T-cell (primary cell): ENCODE measurements around the gene PRICKLE2. TPM values are rescaled to one million over a fixed set of nuclear protein-coding genes. Genes with fewer than 3 reads are reported as not detected.

Experiments
- ATAC-seq, 4 experiments: fragments of 200-7000 bp in 3 of 4; fragments of 150-1000 bp in 1 of 4; cut with Tn5 transposase; replicated peaks in 1 of 4; 1 replicate in 3 of 4; 2 replicates in 1 of 4; pipeline ENCODE4 v1.10.0; 2021; ENCODE audit warnings: moderate library complexity in 3 of 4, mild to moderate bottlenecking in 2 of 4, moderate number of reproducible peaks in 1 of 4
- CTCF ChIA-PET, 2 donors: fragments of 300-600 bp; sonication (Branson Sonifier 250); formaldehyde crosslinking; loops; one replicate each; lab custom pipeline; 2022; ENCODE audit warnings: antibody characterized with exemption in 2 of 2; lab: Charles Lee
- POLR2A ChIA-PET, 2 donors: fragments of 300-600 bp; sonication (Branson Sonifier 250); formaldehyde crosslinking; loops; one replicate each; lab custom pipeline; 2022; ENCODE audit warnings: antibody characterized with exemption in 2 of 2; lab: Charles Lee
- DNase-seq, 35 experiments: peaks; one replicate each; pipeline versions ENCODE4 v3.0.0 to v3.0.0-alpha.2; 2013 to 2023
- H3K27ac ChIP-seq: one replicate; pipeline ENCODE4 v1.5.1; 2013; ENCODE audit warnings: low read length
- H3K27me3 ChIP-seq, 2 experiments: replicated peaks in 1 of 2; 1 replicate in 1 of 2; 2 replicates in 1 of 2; pipeline versions ENCODE4 v1.6.1 to v1.7.0; 2013; ENCODE audit warnings: low read length in 1 of 2, mixed read lengths in 1 of 2; ENCODE audit not compliant: control insufficient read depth in 2 of 2, insufficient read depth in 2 of 2; ENCODE audit errors: extremely low read depth in 1 of 2
- H3K36me3 ChIP-seq, 2 donors: 1 replicate in 1 of 2; 2 replicates in 1 of 2; pipeline versions ENCODE4 v1.6.1 to v1.7.0; 2013; ENCODE audit warnings: low read length in 1 of 2; ENCODE audit not compliant: control insufficient read depth in 2 of 2, insufficient read depth in 1 of 2; ENCODE audit errors: extremely low read depth in 1 of 2
- H3K4me1 ChIP-seq, 2 experiments: 1 replicate in 1 of 2; 2 replicates in 1 of 2; pipeline versions ENCODE4 v1.6.1 to v1.7.0; 2013; ENCODE audit warnings: low read length in 2 of 2, mixed read lengths in 1 of 2; ENCODE audit not compliant: insufficient read depth in 2 of 2, control insufficient read depth in 1 of 2; ENCODE audit errors: extremely low read depth in 1 of 2
- H3K4me3 ChIP-seq, 2 donors: 1 replicate in 1 of 2; 2 replicates in 1 of 2; pipeline versions ENCODE4 v1.5.1 to v1.7.0; 2013; ENCODE audit warnings: mild to moderate bottlenecking in 2 of 2, low read length in 1 of 2, moderate library complexity in 1 of 2; ENCODE audit not compliant: control insufficient read depth in 1 of 2; ENCODE audit errors: extremely low read depth in 1 of 2
- H3K9me3 ChIP-seq: 2 replicates; pipeline ENCODE4 v1.7.0; 2013
- H3K27ac Mint-ChIP-seq, 2 donors: one replicate each; pipeline ENCODE4 v1.8.0; 2020 to 2021; ENCODE audit warnings: mild to moderate bottlenecking in 2 of 2, mixed read lengths in 2 of 2
- H3K27me3 Mint-ChIP-seq, 2 donors: one replicate each; pipeline ENCODE4 v1.8.0; 2021 to 2022; ENCODE audit warnings: mixed read lengths in 2 of 2
- H3K36me3 Mint-ChIP-seq: one replicate; pipeline ENCODE4 v1.8.0; 2021; ENCODE audit warnings: mixed read lengths
- H3K4me1 Mint-ChIP-seq, 3 donors: one replicate each; pipeline ENCODE4 v1.8.0; 2020 to 2022; ENCODE audit warnings: mixed read lengths in 3 of 3, mild to moderate bottlenecking in 1 of 3
- H3K4me3 Mint-ChIP-seq, 3 donors: one replicate each; pipeline ENCODE4 v1.8.0; 2020 to 2022; ENCODE audit warnings: mild to moderate bottlenecking in 3 of 3, mixed read lengths in 3 of 3, moderate library complexity in 3 of 3
- H3K9me3 Mint-ChIP-seq, 3 donors: one replicate each; pipeline ENCODE4 v1.8.0; 2020 to 2022; ENCODE audit warnings: mixed read lengths in 3 of 3
- WGBS: methylation state at CpG from one replicate; pipeline ENCODE4 v1.1.5; 2013; ENCODE audit warnings: missing lambda C conversion rate; ENCODE audit not compliant: insufficient coverage; 5-methylcytosine and 5-hydroxymethylcytosine counted together
- total RNA-seq, 35 experiments: library from RNA in 6 of 35; stranded (reverse) in 6 of 35; fragments of 120-200 nt in 1 of 35; gene quantifications; one replicate each; pipeline versions ENCODE4 v1.2.1 to v1.2.4 and lab custom pipeline; 2013 to 2026

Gene PRICKLE2
- total RNA-seq, 5 donors from 2014 or later (not counting 1 experiment from before 2014, with no cell fraction given), result 0.06 to 0.13 (median 0.09) TPM; not detected in 2

GRCh38 chr3:64143409-64144130, 81.7 kb downstream of the PRICKLE2 start:
- Histone ChIP-seq H3K36me3 (no peaks in the 10 kb centered on the region), H3K27me3 (peaks cover 0 to 4% of the 10 kb centered on the region in 2 experiments), H3K27ac (no peak overlapping the region), H3K9me3 (no peaks in the 10 kb centered on the region), H3K4me1 (no peaks in the 10 kb centered on the region), H3K4me3 (no peak overlapping the region)
- H3K27ac Mint-ChIP-seq, result no peak overlapping the region
- H3K4me3 Mint-ChIP-seq, result no peak overlapping the region
- ATAC-seq (no peak), DNase-seq (no peak)
- WGBS, result no CpG with 5 or more reads among the region's 5 CpGs
- H3K9me3 Mint-ChIP-seq, result no peaks in the 10 kb centered on the region
- H3K27me3 Mint-ChIP-seq, result peaks cover 0 to 2% of the 10 kb centered on the region in 2 donors
- CTCF ChIA-PET, result no interaction called here
- no peaks in the 10 kb centered on the region for H3K36me3 Mint-ChIP-seq
- no peaks in the 10 kb centered on the region for H3K4me1 Mint-ChIP-seq
- POLR2A ChIA-PET, result no interaction called here

GRCh38 chr3:64141476-64141875, 83.8 kb downstream of the PRICKLE2 start:
- Mint-ChIP-seq H3K36me3 (no peaks in the 10 kb centered on the region), H3K27me3 (peaks cover 0 to 3% of the 10 kb centered on the region in 2 donors), H3K4me3 (no peak overlapping the region), H3K4me1 (no peaks in the 10 kb centered on the region), H3K9me3 (no peaks in the 10 kb centered on the region), H3K27ac (no peak overlapping the region)
- Histone ChIP-seq H3K4me3 (no peak overlapping the region), H3K27ac (no peak overlapping the region), H3K27me3 (peaks cover 0 to 4% of the 10 kb centered on the region in 2 experiments), H3K36me3 (no peaks in the 10 kb centered on the region), H3K4me1 (no peaks in the 10 kb centered on the region), H3K9me3 (no peaks in the 10 kb centered on the region)
- POLR2A ChIA-PET, result no interaction called here
- no CpG with 5 or more reads among the region's 3 CpGs for WGBS
- CTCF ChIA-PET, result no interaction called here
- DNase-seq (no peak), ATAC-seq (no peak)

- DNase-seq (no peak), ATAC-seq (no peak)
- H3K27me3 ChIP-seq, result peaks cover 0 to 4% of the 10 kb centered on the region in 2 experiments
- 58% methylated on average over 2 of the region's 4 CpGs for WGBS
- H3K9me3 Mint-ChIP-seq, result no peaks in the 10 kb centered on the region
- CTCF ChIA-PET, result no interaction called here
- no peaks in the 10 kb centered on the region for H3K36me3 Mint-ChIP-seq
- H3K27me3 Mint-ChIP-seq, result peaks cover 0 to 6% of the 10 kb centered on the region in 2 donors
- POLR2A ChIA-PET, result no interaction called here
- H3K27ac ChIP-seq, result no peak overlapping the region
- no peaks in the 10 kb centered on the region for H3K4me1 ChIP-seq
- H3K4me3 ChIP-seq, result no peak overlapping the region
- H3K4me1 Mint-ChIP-seq, result no peaks in the 10 kb centered on the region
- no peaks in the 10 kb centered on the region for H3K9me3 ChIP-seq
- H3K27ac Mint-ChIP-seq, result no peak overlapping the region
- no peak overlapping the region for H3K4me3 Mint-ChIP-seq
- H3K36me3 ChIP-seq, result no peaks in the 10 kb centered on the region
These were observed 84.6 kb downstream of the PRICKLE2 start for GRCh38 chr3:64140651-64141050.

- H3K4me1 Mint-ChIP-seq, result no peaks in the 10 kb centered on the region
- CTCF ChIA-PET, result no interaction called here
- ATAC-seq (no peak), DNase-seq (no peak)
- H3K4me3 Mint-ChIP-seq, result no peak overlapping the region
- no peak overlapping the region for H3K4me3 ChIP-seq
- no peak overlapping the region for H3K27ac ChIP-seq
- H3K27me3 Mint-ChIP-seq, result peaks cover 0 to 6% of the 10 kb centered on the region in 2 donors
- peaks cover 0 to 4% of the 10 kb centered on the region in 2 experiments for H3K27me3 ChIP-seq
- no peaks in the 10 kb centered on the region for H3K36me3 Mint-ChIP-seq
- H3K9me3 ChIP-seq, result no peaks in the 10 kb centered on the region
- POLR2A ChIA-PET, result no interaction called here
- WGBS, result 67% methylated on average over 1 of the region's 2 CpGs
- no peaks in the 10 kb centered on the region for H3K36me3 ChIP-seq
- no peaks in the 10 kb centered on the region for H3K9me3 Mint-ChIP-seq
- H3K27ac Mint-ChIP-seq, result no peak overlapping the region
- no peaks in the 10 kb centered on the region for H3K4me1 ChIP-seq
These were observed 86.5 kb downstream of the PRICKLE2 start for GRCh38 chr3:64138656-64139375.

GRCh38 chr3:64138046-64138445, 87.2 kb downstream of the PRICKLE2 start:
- no peak for DNase-seq
- ChIA-PET CTCF (no interaction called here), POLR2A (no interaction called here)
- no peaks in the 10 kb centered on the region for H3K9me3 ChIP-seq
- Mint-ChIP-seq H3K4me1 (no peaks in the 10 kb centered on the region), H3K27me3 (peaks cover 0 to 6% of the 10 kb centered on the region in 2 donors), H3K9me3 (no peaks in the 10 kb centered on the region), H3K36me3 (no peaks in the 10 kb centered on the region), H3K27ac (no peak overlapping the region), H3K4me3 (no peak overlapping the region)
- no peak for ATAC-seq
- H3K27me3 ChIP-seq, result peaks cover 0 to 8% of the 10 kb centered on the region in 2 experiments
- no peaks in the 10 kb centered on the region for H3K4me1 ChIP-seq
- WGBS, result no CpG with 5 or more reads among the region's 1 CpG
- no peak overlapping the region for H3K4me3 ChIP-seq
- H3K27ac ChIP-seq, result no peak overlapping the region
- H3K36me3 ChIP-seq, result no peaks in the 10 kb centered on the region

GRCh38 chr3:64134882-64135281, 90.4 kb downstream of the PRICKLE2 start:
- ChIA-PET POLR2A (no interaction called here), CTCF (no interaction called here)
- H3K27ac Mint-ChIP-seq, result no peak overlapping the region
- Histone ChIP-seq H3K4me1 (no peaks in the 10 kb centered on the region), H3K27ac (no peak overlapping the region), H3K27me3 (peaks cover 0 to 4% of the 10 kb centered on the region in 2 experiments), H3K9me3 (no peaks in the 10 kb centered on the region), H3K4me3 (no peak overlapping the region), H3K36me3 (no peaks in the 10 kb centered on the region)
- DNase-seq (no peak), ATAC-seq (no peak)
- no peak overlapping the region for H3K4me3 Mint-ChIP-seq
- H3K36me3 Mint-ChIP-seq, result no peaks in the 10 kb centered on the region
- no peaks in the 10 kb centered on the region for H3K4me1 Mint-ChIP-seq
- H3K27me3 Mint-ChIP-seq, result peaks cover 0 to 6% of the 10 kb centered on the region in 2 donors
- H3K9me3 Mint-ChIP-seq, result no peaks in the 10 kb centered on the region
- 100% methylated on average over 1 of the region's 3 CpGs for WGBS
